HUES64 (cell line): ENCODE data around the gene TMEM98.
"Not testable (repeated sequence)": the region's sequence is repeated elsewhere in the genome, so short reads cannot be mapped to it uniquely, and the experiment has no call there.

Source experiments
- H3K27ac ChIP-seq: 2 replicates; pipeline ENCODE4 v1.7.0; 2013; ENCODE audit warnings: low read depth, low read length, inconsistent platforms
- H3K27me3 ChIP-seq: 2 replicates; pipeline ENCODE4 v1.6.1; 2013; ENCODE audit warnings: mild to moderate bottlenecking, low read length; ENCODE audit not compliant: insufficient read depth
- H3K36me3 ChIP-seq: 2 replicates; pipeline ENCODE4 v1.6.1; 2013; ENCODE audit warnings: mild to moderate bottlenecking, low read length; ENCODE audit not compliant: insufficient read depth
- H3K4me1 ChIP-seq: 2 replicates; pipeline ENCODE4 v1.6.1; 2013; ENCODE audit warnings: mild to moderate bottlenecking, low read length, moderate library complexity; ENCODE audit not compliant: insufficient read depth
- H3K4me3 ChIP-seq: 2 replicates; pipeline ENCODE4 v1.5.1; 2013; ENCODE audit warnings: mild to moderate bottlenecking, low read length, moderate library complexity
- H3K9ac ChIP-seq: 2 replicates; pipeline ENCODE4 v1.6.1; 2013; ENCODE audit warnings: mild to moderate bottlenecking, low read depth, low read length
- H3K9me3 ChIP-seq: 2 replicates; pipeline ENCODE4 v1.6.1; 2013; ENCODE audit warnings: low read depth, low read length; ENCODE audit not compliant: insufficient read depth
- WGBS: fragments of 150-250, 120-280 bp; methylation state at CpG from one replicate; pipeline ENCODE4 v1.1.7; 2013; ENCODE audit warnings: missing lambda C conversion rate; 5-methylcytosine and 5-hydroxymethylcytosine counted together

TMEM98 gene

DNA sequence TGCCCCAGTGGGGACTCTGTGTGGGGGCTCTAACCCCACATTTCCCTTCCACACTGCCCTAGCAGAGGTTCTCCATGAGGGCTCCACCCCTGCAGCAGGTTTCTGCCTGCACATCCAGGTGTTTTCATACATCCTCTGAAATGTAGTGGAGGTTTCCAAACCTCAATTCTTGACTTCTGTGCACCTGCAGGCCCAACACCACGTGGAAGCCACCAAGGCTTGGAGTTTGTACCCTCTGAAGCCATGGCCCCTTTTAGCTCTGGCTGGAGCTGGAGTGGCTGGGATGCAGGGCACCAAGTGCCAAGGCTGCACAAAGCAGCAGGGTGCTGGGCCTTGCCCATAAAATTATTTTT lies 59.5 kb downstream of the TMEM98 start:
- not testable (repeated sequence) for H3K27ac ChIP-seq, H3K4me1 ChIP-seq, H3K9me3 ChIP-seq, H3K36me3 ChIP-seq, H3K9ac ChIP-seq, H3K4me3 ChIP-seq, H3K27me3 ChIP-seq
- 48% methylated on average over 1 of the region's 1 CpG for WGBS

DNA sequence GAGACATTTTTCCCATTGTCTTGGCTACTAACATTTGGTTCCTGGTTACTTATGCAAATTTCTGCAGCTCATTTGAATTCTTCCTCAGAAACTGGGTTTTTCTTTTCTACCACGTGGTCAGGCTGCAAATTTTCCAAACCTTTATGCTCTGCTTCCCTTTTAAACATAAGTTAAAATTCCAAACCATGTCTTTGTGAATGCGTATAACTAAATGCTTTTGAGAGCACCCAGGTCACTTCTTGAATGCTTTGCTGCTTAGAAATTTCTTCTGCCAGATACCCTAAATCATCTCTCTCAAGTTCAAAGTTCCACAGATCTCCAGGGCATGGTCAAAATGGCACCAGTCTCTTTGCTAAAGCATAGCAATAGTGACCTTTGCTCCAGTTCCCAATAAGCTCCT lies 59.9 kb downstream of the TMEM98 start:
- not testable (repeated sequence) for H3K27ac ChIP-seq, H3K36me3 ChIP-seq, H3K4me1 ChIP-seq, H3K9ac ChIP-seq, H3K27me3 ChIP-seq, H3K9me3 ChIP-seq, H3K4me3 ChIP-seq
- WGBS, result 69% methylated on average over 2 of the region's 2 CpGs

- H3K27ac ChIP-seq, result no peak overlapping the region
- 0 out of 2 replicates have a peak, but pooled peaks cover 5% of the 10 kb centered on the region for H3K9me3 ChIP-seq
- no peak overlapping the region for H3K9ac ChIP-seq
- 56% methylated on average over 3 of the region's 3 CpGs for WGBS
- H3K4me1 ChIP-seq, result no peaks in the 10 kb centered on the region
- H3K4me3 ChIP-seq, result no peak overlapping the region
- H3K36me3 ChIP-seq, result no peaks in the 10 kb centered on the region
- no peaks in the 10 kb centered on the region for H3K27me3 ChIP-seq
These were observed 60.6 kb downstream of the TMEM98 start for GRCh38 chr17:32988481-32989101.

DNA sequence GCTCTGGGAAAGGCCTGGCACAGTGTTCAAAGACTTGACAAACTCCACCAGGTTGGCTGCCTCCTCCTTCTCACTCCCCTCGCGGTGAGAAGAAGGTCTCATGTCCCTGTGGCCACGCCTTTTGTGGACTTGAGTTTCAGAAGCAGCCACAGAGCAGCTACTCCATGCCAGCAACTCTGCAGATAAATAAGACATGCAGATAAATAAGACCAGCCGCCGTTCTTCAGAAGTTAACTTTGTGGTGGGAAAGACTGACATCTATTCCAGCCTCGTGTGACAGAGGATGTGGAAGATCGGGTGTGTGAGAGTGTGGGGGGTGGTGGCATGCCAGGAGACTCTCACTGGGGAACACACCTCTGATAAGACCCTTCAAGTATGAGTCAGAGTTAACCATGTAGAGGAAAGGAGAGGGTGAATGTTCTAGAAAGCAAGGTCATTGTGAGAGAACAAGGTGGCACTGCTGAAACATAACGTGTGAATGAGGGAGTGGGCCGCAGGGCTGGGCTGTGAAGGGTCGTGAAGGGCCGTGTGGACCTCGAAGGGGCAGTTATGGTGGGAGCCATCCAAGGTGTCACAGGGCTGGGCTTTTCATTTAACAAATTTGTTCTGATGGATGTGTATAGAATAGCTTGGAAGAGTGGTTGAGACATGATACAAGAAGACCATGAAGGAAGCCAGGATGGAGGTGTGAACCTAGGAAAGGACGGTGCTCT lies 64.5 kb downstream of the TMEM98 start:
- Histone ChIP-seq H3K4me1 (no peaks in the 10 kb centered on the region), H3K4me3 (no peak overlapping the region), H3K9me3 (0 out of 2 replicates have a peak, but pooled peaks cover 5% of the 10 kb centered on the region), H3K9ac (no peak overlapping the region), H3K36me3 (no peaks in the 10 kb centered on the region), H3K27me3 (0 out of 2 replicates have a peak, but pooled peaks cover 3% of the 10 kb centered on the region), H3K27ac (no peak overlapping the region)
- WGBS, result 88% methylated on average over 13 of the region's 13 CpGs

DNA sequence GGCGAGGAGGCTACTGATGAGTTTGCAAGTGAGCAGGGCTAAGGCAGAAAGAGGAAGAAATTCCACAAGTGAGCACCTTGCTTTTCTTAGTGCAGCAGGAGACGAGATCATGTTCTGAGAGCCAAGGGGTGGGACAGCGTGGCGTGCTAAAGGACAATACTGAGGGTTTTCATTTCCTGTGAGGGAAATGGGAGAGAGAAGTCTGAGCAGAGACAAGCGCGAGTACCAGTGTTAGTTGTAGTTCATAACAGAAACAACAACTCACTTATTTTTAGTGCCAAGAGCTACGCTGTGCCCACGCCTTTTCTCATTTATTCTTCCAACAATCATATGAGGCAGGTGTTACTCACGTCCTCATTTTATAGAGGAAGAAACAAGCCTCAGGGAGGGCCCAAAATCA lies 66.0 kb downstream of the TMEM98 start:
- no peak overlapping the region for H3K9ac ChIP-seq
- no peak overlapping the region for H3K27ac ChIP-seq
- H3K4me1 ChIP-seq, result no peaks in the 10 kb centered on the region
- no peak overlapping the region for H3K4me3 ChIP-seq
- H3K9me3 ChIP-seq, result no peaks in the 10 kb centered on the region
- no peaks in the 10 kb centered on the region for H3K36me3 ChIP-seq
- 92% methylated on average over 9 of the region's 9 CpGs for WGBS
- H3K27me3 ChIP-seq, result peaks cover 10% of the 10 kb centered on the region; the same call in 1 of the 2 replicates
